ENCODE results near the gene GAS2. TPM values are rescaled to one million over a fixed set of nuclear protein-coding genes. Genes with fewer than 3 reads are reported as not detected.

Gene GAS2
- total RNA-seq, 2 experiments from 2014 or later, result 0.89 to 1.5 TPM

GRCh38 chr11:22846726-22847125 lies 180.3 kb downstream of the GAS2 start:
- DNase-seq (no peak), ATAC-seq (no peak)
- Mint-ChIP-seq H3K27ac (no peak overlapping the region), H3K27me3 (ENCODE audit: low read depth) (no peaks in the 10 kb centered on the region), H3K4me3 (no peak overlapping the region), H3K9me3 (ENCODE audit: insufficient read depth) (no peaks in the 10 kb centered on the region), H3K36me3 (ENCODE audit: low read depth) (no peaks in the 10 kb centered on the region), H3K4me1 (ENCODE audit: low read depth) (no peaks in the 10 kb centered on the region)
- CTCF ChIA-PET, result no interaction called here
- POLR2A ChIA-PET, result no interaction called here

GRCh38 chr11:22851477-22851876 lies 185.1 kb downstream of the GAS2 start:
- POLR2A ChIA-PET, result interaction anchor here (1.2 kb wide), 1 partner anchor 23 kb away, joined by 3 read pairs; no protein-coding TSS in a partner anchor
- H3K9me3 Mint-ChIP-seq (ENCODE audit: insufficient read depth), result no peaks in the 10 kb centered on the region
- H3K27ac Mint-ChIP-seq, result no peak overlapping the region
- no peaks in the 10 kb centered on the region for H3K4me1 Mint-ChIP-seq (ENCODE audit: low read depth)
- CTCF ChIA-PET, result interaction anchor here (1.1 kb wide), 1 partner anchor 22 kb away, joined by 3 read pairs; the partner anchor contains the start of gene SVIP
- H3K36me3 Mint-ChIP-seq (ENCODE audit: low read depth), result no peaks in the 10 kb centered on the region
- no peaks in the 10 kb centered on the region for H3K27me3 Mint-ChIP-seq (ENCODE audit: low read depth)
- ATAC-seq (no peak), DNase-seq (no peak)
- H3K4me3 Mint-ChIP-seq, result no peak overlapping the region

- ChIA-PET CTCF (interaction anchor here (1.0 kb wide), 1 partner anchor 16 kb away, joined by 3 read pairs; no protein-coding TSS in a partner anchor), POLR2A (no interaction called here)
- Mint-ChIP-seq H3K36me3 (ENCODE audit: low read depth) (no peaks in the 10 kb centered on the region), H3K9me3 (ENCODE audit: insufficient read depth) (no peaks in the 10 kb centered on the region), H3K4me1 (ENCODE audit: low read depth) (no peaks in the 10 kb centered on the region), H3K27me3 (ENCODE audit: low read depth) (no peaks in the 10 kb centered on the region), H3K27ac (no peak overlapping the region), H3K4me3 (no peak overlapping the region)
- no peak for ATAC-seq
- DNase-seq, result no peak
These were observed 193.3 kb downstream of the GAS2 start for GRCh38 chr11:22859756-22860155.

- no peaks in the 10 kb centered on the region for H3K36me3 Mint-ChIP-seq (ENCODE audit: low read depth)
- no peaks in the 10 kb centered on the region for H3K9me3 Mint-ChIP-seq (ENCODE audit: insufficient read depth)
- H3K27ac Mint-ChIP-seq, result no peak within 1 kb of the TSS
- H3K4me3 Mint-ChIP-seq, result no peak within 1 kb of the TSS
- ChIA-PET CTCF (no interaction called here), POLR2A (no interaction called here)
- DNase-seq (no peak), ATAC-seq (no peak)
- no peaks in the 10 kb centered on the region for H3K4me1 Mint-ChIP-seq (ENCODE audit: low read depth)
- no peaks in the 10 kb centered on the region for H3K27me3 Mint-ChIP-seq (ENCODE audit: low read depth)
These were observed 193.8 kb downstream of the GAS2 start, which contains the start of gene CCDC179 for GRCh38 chr11:22860241-22860640. Gene CCDC179 (minus strand): TSS chr11:22860474. CDS start chr11:22860421, 53 bp downstream.

Other genes starting within 250 kb of the GAS2 start
- 10 to 100 TPM; 14.6 to 14.7 TPM for gene FANCF, start 40.8 kb upstream of the GAS2 start, total RNA-seq
- 10 to 100 TPM; 32.4 to 34.0 TPM for gene SVIP, start 163.2 kb downstream of the GAS2 start, total RNA-seq
- not detected for gene CCDC179, start 193.9 kb downstream of the GAS2 start, total RNA-seq

Data from activated CD8-positive, alpha-beta T cell treated with anti-CD3 and anti-CD28 coated beads, Interleukin-2, amount 10 ng/mL, durations not matched to agents 7 days and 5 days (primary cell).